ENCODE data around the gene CNTNAP2. TPM values are rescaled to one million over a fixed set of nuclear protein-coding genes. Genes with fewer than 3 reads are reported as not detected.

Gene CNTNAP2
- total RNA-seq, 1 experiment from 2014 or later = 0.03 TPM

DNA sequence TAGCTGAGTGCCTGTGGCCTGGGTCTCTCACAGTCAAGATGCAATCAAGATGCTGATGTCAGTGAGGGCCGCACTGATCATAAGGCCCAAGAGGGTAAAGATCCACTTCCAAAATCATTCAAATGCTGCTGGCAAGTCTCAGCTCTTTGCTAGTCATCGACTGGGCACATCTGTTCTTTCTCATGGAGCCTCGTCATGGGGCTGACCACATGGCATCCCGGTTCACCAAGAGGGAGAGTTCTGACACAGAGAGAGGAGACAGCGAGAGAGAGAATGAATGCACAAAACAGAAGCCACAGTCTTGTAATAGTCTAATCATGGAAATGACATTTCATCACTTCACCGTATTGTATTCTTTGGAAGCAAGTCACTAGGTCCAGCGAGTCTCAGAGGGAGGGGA lies 1406.5 kb downstream of the CNTNAP2 start:
- no peaks in the 10 kb centered on the region for H3K36me3 ChIP-seq (ENCODE audit: control insufficient read depth, insufficient read depth, low read length)
- TF ChIP-seq POLR2AphosphoS5 (IDR thresholded peaks at IDR 0.05; ENCODE audit: low read depth, low read length) = no peak
- TF ChIP-seq TCF7L2 (IDR thresholded peaks at IDR 0.05; ENCODE audit: low read depth, low read length) = no peak
- TF ChIP-seq REST (IDR thresholded peaks at IDR 0.05; ENCODE audit: insufficient read depth in 1 of 2, low read depth in 2 of 2, low read length in 1 of 2) = no peak
- no peak for TF ChIP-seq SIN3A (IDR thresholded peaks at IDR 0.05; ENCODE audit: borderline replicate concordance, insufficient read depth, low read depth, low read length)
- TF ChIP-seq, protein P1, sequence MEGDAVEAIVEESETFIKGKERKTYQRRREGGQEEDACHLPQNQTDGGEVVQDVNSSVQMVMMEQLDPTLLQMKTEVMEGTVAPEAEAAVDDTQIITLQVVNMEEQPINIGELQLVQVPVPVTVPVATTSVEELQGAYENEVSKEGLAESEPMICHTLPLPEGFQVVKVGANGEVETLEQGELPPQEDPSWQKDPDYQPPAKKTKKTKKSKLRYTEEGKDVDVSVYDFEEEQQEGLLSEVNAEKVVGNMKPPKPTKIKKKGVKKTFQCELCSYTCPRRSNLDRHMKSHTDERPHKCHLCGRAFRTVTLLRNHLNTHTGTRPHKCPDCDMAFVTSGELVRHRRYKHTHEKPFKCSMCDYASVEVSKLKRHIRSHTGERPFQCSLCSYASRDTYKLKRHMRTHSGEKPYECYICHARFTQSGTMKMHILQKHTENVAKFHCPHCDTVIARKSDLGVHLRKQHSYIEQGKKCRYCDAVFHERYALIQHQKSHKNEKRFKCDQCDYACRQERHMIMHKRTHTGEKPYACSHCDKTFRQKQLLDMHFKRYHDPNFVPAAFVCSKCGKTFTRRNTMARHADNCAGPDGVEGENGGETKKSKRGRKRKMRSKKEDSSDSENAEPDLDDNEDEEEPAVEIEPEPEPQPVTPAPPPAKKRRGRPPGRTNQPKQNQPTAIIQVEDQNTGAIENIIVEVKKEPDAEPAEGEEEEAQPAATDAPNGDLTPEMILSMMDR (IDR thresholded peaks at IDR 0.05) = no peak
- H3K27me3 ChIP-seq (ENCODE audit: control insufficient read depth, insufficient read depth, low read length) = no peaks in the 10 kb centered on the region
- intact Hi-C loops (cut with micrococcal nuclease; ENCODE audit: unreplicated experiment) (no loop called here), in situ Hi-C loops (cut with HindIII; ENCODE audit: low pct_unique_long_range_greater_than_20kb, low sequenced_read_pairs) (no loop called here)
- no TSS peak for BruUV-seq (replicated peaks)
- H3K9me3 ChIP-seq (ENCODE audit: control insufficient read depth, insufficient read depth, low read depth, low read length) = no peaks in the 10 kb centered on the region
- ChIA-PET POLR2A (no interaction called here), CTCF (no interaction called here)
- ATAC-seq (no peak), DNase-seq (ENCODE audit: low read depth, low spot score) (no peak)
- H3K27ac ChIP-seq (ENCODE audit: low read length) = no peak overlapping the region
- H3K4me3 ChIP-seq (ENCODE audit: low read depth in 2 of 2, low read length in 2 of 2) = no peak overlapping the region
- no peaks in the 10 kb centered on the region for H3K4me1 ChIP-seq (ENCODE audit: control insufficient read depth, insufficient read depth, low read length)

DNA sequence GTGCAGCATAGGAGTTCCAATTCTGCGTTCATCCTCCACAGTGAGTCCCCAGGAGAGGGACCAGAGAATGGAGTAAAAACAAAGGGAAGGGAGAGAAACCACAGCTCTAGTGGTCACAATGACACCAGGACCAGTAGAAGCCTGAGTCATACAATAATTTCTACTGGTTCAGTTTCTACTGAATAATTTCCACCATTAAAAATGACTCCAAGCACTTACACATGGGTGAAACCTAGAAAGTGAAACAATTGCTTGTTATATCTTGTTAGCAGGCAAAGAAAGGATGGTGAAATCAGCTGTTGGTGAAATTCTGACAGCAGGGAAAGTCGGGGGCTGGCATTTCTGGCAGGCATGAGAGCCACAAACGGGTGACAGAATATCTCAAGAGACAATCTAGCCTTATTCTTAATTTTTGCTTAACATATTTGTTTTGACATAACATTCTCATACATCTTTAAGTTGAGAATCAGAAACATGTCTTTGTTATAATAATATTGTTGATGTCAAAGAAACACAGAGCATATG lies 1408.2 kb downstream of the CNTNAP2 start:
- no peaks in the 10 kb centered on the region for H3K27me3 ChIP-seq (ENCODE audit: control insufficient read depth, insufficient read depth, low read length)
- ATAC-seq (no peak), DNase-seq (ENCODE audit: low read depth, low spot score) (no peak)
- H3K36me3 ChIP-seq (ENCODE audit: control insufficient read depth, insufficient read depth, low read length) = no peaks in the 10 kb centered on the region
- H3K27ac ChIP-seq (ENCODE audit: low read length) = no peak overlapping the region
- H3K4me3 ChIP-seq (ENCODE audit: low read depth in 2 of 2, low read length in 2 of 2) = no peak overlapping the region
- no peak for TF ChIP-seq REST (IDR thresholded peaks at IDR 0.05; ENCODE audit: insufficient read depth in 1 of 2, low read depth in 2 of 2, low read length in 1 of 2)
- TF ChIP-seq SIN3A (IDR thresholded peaks at IDR 0.05; ENCODE audit: borderline replicate concordance, insufficient read depth, low read depth, low read length) = no peak
- TF ChIP-seq POLR2AphosphoS5 (IDR thresholded peaks at IDR 0.05; ENCODE audit: low read depth, low read length) = no peak
- TF ChIP-seq, protein P1 (IDR thresholded peaks at IDR 0.05) = no peak
- no peak for TF ChIP-seq TCF7L2 (IDR thresholded peaks at IDR 0.05; ENCODE audit: low read depth, low read length)
- intact Hi-C loops (cut with micrococcal nuclease; ENCODE audit: unreplicated experiment) = no loop called here
- no peaks in the 10 kb centered on the region for H3K9me3 ChIP-seq (ENCODE audit: control insufficient read depth, insufficient read depth, low read depth, low read length)
- no TSS peak for BruUV-seq (replicated peaks)
- no peaks in the 10 kb centered on the region for H3K4me1 ChIP-seq (ENCODE audit: control insufficient read depth, insufficient read depth, low read length)
- ChIA-PET POLR2A (no interaction called here), CTCF (no interaction called here)
- in situ Hi-C loops (cut with HindIII; ENCODE audit: low pct_unique_long_range_greater_than_20kb, low sequenced_read_pairs) = no loop called here
